Measurements from ENCODE around the gene CRTC3.

DNA sequence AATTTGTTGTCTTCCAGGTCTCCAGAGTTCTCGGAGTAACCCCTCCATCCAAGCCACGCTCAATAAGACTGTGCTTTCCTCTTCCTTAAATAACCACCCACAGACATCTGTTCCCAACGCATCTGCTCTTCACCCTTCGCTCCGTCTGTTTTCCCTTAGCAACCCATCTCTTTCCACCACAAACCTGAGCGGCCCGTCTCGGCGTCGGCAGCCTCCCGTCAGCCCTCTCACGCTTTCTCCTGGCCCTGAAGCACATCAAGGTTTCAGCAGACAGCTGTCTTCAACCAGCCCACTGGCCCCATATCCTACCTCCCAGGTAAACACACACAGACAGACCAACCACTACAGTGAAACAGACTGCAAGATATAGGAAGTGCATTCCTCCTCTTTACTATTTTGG, 99.5 kb downstream of the CRTC3 start:
- no peak for TF ChIP-seq POLR2A (IDR thresholded peaks at IDR 0.05; ENCODE audit: low read depth, low read length)
- TF ChIP-seq, protein P1, sequence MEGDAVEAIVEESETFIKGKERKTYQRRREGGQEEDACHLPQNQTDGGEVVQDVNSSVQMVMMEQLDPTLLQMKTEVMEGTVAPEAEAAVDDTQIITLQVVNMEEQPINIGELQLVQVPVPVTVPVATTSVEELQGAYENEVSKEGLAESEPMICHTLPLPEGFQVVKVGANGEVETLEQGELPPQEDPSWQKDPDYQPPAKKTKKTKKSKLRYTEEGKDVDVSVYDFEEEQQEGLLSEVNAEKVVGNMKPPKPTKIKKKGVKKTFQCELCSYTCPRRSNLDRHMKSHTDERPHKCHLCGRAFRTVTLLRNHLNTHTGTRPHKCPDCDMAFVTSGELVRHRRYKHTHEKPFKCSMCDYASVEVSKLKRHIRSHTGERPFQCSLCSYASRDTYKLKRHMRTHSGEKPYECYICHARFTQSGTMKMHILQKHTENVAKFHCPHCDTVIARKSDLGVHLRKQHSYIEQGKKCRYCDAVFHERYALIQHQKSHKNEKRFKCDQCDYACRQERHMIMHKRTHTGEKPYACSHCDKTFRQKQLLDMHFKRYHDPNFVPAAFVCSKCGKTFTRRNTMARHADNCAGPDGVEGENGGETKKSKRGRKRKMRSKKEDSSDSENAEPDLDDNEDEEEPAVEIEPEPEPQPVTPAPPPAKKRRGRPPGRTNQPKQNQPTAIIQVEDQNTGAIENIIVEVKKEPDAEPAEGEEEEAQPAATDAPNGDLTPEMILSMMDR (conservative IDR thresholded peaks at IDR 0.05; ENCODE audit: low read depth, low read length): no peak
- no peak for TF ChIP-seq RAD21 (IDR thresholded peaks at IDR 0.05; ENCODE audit: low read length)
- TF ChIP-seq BHLHE40 (IDR thresholded peaks at IDR 0.05; ENCODE audit: low read depth, low read length): no peak
- no peak for TF ChIP-seq CHD1 (IDR thresholded peaks at IDR 0.05; ENCODE audit: low read depth, low read length)
- TF ChIP-seq CEBPB (IDR thresholded peaks at IDR 0.05; ENCODE audit: low read depth, low read length): no peak
